Hypothalamus (tissue), 51 donors: ENCODE data around the gene CDX1.

Experiments
- DNase-seq, 51 donors: peaks; one replicate each; lab custom pipeline; 2025; lab: John Stamatoyannopoulos, UW

CDX1 gene

DNA sequence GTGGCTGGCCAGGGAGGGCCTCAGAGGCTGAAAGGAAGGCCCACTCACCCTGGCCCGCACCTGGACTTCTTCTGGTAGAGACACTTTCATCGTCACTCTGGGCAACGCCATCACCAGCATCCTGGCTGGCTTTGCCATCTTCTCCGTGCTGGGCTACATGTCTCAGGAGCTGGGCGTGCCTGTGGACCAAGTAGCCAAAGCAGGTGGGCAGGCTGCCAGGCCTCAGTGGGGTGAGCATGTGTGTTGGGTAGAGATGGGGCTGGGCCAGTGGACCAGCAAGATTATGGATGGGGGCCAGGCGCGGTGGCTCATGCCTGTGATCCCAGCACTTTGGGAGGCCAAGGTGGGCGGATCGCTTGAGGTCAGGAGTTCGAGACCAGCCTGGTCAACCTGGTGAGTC is 35.9 kb downstream of the CDX1 start:
- no peak for DNase-seq

GRCh38 chr5:150203832-150204589 is 37.4 kb downstream of the CDX1 start:
- no peak for DNase-seq

DNA sequence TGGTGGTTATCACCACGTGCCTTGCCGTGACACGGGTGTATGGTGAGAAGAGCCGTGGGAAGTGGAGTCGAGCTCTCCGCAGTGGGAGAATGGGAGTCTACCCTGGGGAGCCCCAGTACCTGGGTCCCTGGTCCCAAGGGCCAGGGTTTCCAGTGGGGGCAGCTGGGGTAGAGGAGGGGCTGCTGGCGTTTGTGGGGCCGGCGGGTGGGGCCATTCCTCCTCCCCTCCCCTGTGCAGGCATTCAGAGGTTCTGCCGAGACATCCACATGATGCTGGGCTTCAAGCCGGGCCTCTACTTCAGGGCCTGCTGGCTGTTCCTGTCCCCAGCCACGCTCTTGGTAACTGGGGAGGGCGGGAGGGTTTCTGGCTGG is 38.0 kb downstream of the CDX1 start:
- DNase-seq, result no peak

GRCh38 chr5:150206098-150206778 is 39.7 kb downstream of the CDX1 start:
- no peak for DNase-seq

DNA sequence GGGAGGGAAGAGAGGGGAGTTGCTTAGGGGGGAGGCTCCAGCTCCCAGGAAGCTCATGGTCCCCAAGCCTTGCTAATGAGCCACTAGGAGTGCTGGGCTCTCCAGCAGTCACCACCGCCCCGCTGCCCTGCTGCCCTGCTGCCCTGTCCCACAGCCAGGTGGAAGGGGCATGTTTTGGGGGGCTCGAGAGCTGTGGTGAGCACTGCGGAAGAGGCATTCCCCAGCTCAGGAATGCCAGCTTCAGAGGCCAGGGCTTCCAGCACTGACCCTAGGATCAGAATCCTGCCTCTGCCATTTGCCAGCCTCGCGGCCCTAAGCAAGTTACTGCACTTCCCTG is 40.2 kb downstream of the CDX1 start:
- DNase-seq, result no peak

GRCh38 chr5:150208187-150209098 is 41.9 kb downstream of the CDX1 start:
- DNase-seq, result peak in 1 of 51 donors; percentile 15

- DNase-seq, result peak in 3 of 51 donors; percentile 8 to 57 (median 17)
Measured at GRCh38 chr5:150209099-150209635, 42.6 kb downstream of the CDX1 start.

DNA sequence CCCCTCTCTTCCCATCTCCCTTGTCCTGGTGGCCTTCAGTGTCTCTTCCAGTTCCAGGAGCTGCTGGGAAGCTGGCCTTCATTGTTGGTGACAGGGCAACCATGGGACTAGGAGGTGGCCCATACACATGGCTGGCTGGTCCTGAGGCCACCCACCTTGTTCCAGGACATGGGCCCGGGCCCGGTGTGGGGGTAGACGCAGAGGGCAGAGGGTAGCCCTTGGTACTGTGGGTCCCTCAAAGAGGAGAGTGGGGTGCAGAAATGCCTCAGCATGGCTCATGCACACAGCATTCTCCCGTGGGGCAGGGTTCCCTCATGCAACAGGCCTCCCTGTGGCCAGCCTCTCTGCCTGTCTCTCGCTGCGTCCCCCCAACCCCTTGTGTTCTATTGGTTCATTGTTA is 44.1 kb downstream of the CDX1 start:
- DNase-seq, result no peak

- no peak for DNase-seq
Measured at GRCh38 chr5:150211156-150212030, 44.8 kb downstream of the CDX1 start.

DNA sequence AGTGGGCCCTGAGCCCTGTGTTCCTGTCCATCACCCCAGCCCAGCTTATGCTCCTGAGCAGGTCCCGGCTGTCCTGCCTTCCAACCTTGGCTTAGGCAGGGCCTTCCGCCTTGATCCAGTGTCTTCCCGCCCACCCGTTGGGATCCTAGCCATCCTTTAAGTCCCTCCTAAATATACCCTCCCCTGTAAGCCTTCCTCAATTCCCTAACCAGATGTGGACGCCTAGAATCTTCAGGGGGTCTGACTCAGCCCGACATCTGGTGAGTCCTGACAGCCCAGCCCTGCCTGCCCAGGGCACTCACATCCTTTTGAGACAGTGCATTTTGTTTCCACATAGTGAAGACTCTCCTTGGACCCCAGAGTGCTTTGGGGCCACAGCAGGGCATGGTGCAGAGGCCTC is 47.0 kb downstream of the CDX1 start:
- DNase-seq, result no peak

DNA sequence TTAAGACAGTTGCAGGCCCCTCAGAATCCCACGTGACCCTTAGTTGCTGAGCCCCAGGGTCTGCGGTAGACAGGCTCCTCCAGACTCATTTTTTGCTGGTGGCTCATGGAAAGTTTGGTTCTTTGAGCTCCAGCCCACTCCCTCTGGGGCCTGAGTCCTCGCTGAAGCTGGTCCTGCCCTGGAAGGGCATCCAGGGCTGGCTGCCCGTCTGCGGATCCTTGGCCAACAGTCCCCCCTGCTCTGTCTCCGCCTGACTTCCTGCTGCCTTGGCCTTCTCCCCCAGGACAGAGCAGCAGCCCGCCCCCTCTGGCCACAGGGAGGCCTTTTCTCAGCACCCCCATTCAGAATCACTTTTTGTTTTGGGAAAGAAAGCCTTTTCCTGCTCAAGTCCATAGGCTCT is 47.7 kb downstream of the CDX1 start:
- peak in 1 of 51 donors; percentile 12 for DNase-seq

DNA sequence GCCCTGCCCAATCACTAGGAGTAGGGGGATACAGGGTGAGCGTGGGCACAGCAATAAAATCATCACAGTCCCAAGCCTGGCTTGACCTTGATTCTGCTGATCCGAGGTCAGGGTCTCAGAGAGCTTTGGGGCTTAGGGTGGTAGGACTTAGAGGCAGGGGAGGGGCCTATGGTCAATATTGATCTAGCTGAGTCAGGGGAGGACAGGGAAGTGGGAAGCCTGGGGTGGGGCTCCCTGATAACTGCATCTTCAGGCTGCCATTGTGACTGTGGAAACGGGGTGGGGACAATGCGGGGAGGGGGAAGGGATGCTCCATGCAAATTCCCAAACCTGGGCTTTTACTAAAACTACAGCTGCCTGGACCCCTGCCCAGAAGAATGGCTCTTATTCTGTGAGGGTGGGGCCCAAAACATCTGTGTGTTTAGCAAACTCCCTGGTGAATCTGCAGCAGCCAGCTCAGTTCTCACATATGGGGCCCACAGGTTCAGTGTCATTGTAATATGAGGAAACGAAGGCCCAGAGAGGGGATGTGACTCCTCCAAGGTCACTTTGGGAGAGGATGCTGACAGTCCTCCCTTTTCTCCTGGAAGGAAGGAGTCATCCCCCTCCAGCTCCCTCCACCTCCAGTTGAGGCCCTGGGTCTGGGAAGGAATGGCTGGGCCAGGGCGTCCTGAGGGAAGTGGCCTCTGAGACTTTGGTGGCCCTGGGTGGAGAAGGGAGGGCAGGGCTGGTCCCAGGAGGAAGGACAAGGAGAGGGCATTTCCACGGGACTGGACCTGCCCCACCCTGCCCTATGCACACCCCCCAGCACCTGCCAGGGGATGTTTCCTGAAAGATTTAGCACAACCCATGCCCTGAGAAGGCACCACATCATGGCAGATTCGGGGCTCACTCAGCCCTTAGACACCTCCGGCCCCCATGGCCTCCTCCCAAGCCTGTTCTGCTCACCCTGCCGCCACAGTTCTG is 49.7 kb downstream of the CDX1 start:
- DNase-seq, result no peak

- DNase-seq, result no peak
Measured at GRCh38 chr5:150217038-150217437, 50.5 kb downstream of the CDX1 start.

GRCh38 chr5:150217873-150218692 is 51.5 kb downstream of the CDX1 start:
- peak in 49 of 51 donors; percentile 3 to 87 (median 64) for DNase-seq

DNA sequence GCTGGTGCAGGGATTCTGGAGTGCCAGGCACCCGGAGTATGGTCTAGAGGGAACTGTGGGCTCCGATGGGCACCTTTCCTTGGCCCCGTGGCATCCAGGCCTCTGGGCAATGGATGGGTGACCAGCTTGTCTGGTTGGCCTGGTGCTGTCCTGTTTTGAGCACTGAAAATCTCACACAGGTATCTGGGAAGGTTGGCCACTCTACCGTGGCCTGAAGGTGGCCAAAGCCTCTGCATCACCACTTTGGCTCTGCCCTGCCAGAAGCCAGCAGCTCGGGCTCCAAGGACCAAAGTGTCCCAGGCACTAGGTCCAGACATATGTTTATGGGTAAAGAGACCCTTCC is 52.1 kb downstream of the CDX1 start:
- no peak for DNase-seq

GRCh38 chr5:150219142-150219541 is 52.6 kb downstream of the CDX1 start:
- no peak for DNase-seq

DNA sequence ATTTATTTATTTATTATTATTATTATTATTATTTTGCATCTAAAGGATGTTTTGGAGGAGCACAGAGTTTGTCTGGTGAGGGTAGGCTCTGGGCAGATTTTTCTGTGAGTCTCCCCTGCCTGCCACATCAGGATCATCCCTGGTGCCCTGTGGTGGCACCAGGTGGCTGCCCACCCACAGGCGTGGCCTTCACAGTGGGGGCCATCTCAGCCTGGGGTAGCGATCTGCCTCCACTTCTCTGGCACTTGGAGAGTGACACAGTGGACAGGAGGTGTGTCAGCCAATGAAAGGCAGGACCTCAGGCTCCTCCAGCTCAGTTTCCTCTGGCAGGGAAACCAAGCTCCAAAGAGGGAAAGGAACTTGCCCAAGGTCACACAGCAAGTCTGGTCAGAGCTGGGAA is 53.3 kb downstream of the CDX1 start:
- no peak for DNase-seq

GRCh38 chr5:150221471-150221870 is 54.9 kb downstream of the CDX1 start:
- no peak for DNase-seq
